Uterus (tissue), 2 donors: Measurements from ENCODE around the gene PLCH2.

Experiments
- CTCF ChIP-seq, 4 experiments: fragments of 200-600 bp in 2 of 4; fragments of 450-650 bp in 2 of 4; sonication (generic) in 2 of 4; IDR thresholded peaks; one replicate each; pipeline ENCODE4 v1.5.1; 2016 to 2019; ENCODE audit warnings: antibody characterized with exemption in 4 of 4, mild to moderate bottlenecking in 2 of 4, moderate library complexity in 1 of 4
- POLR2A ChIP-seq, 2 donors: fragments of 450-650 bp; IDR thresholded peaks; one replicate each; pipeline ENCODE4 v1.6.1; 2016; ENCODE audit warnings: antibody characterized with exemption in 2 of 2, mild to moderate bottlenecking in 1 of 2, moderate library complexity in 1 of 2

- TF ChIP-seq CTCF (IDR thresholded peaks at IDR 0.05), result no peak
- no peak for TF ChIP-seq POLR2A (IDR thresholded peaks at IDR 0.05)
Measured at GRCh38 chr1:2520206-2520605, 44.1 kb downstream of the PLCH2 start.
